Bronchial epithelial cell (primary cell): ENCODE measurements around the gene COPG2. TPM values are rescaled to one million over a fixed set of nuclear protein-coding genes. Genes with fewer than 3 reads are reported as not detected.
"Not testable (repeated sequence)": the region's sequence is repeated elsewhere in the genome, so short reads cannot be mapped to it uniquely, and the experiment has no call there.

ENCODE experiments used
- DNase-seq: peaks from one replicate; pipeline ENCODE4 v3.0.0-alpha.2; 2010; ENCODE audit warnings: low read depth
- FAIRE-seq: peaks from 2 replicates; lab custom pipeline; 2011; peaks lifted over from hg19 to GRCh38; lab: Jason Lieb, UNC
- H3K27me3 ChIP-seq: 2 replicates; pipeline ENCODE4 v1.5.1; 2011; ENCODE audit warnings: low read length; ENCODE audit not compliant: control insufficient read depth, insufficient read depth
- H3K36me3 ChIP-seq: 2 replicates; pipeline ENCODE4 v1.5.1; 2011; ENCODE audit warnings: low read length; ENCODE audit not compliant: control insufficient read depth, insufficient read depth
- H3K4me3 ChIP-seq: 2 replicates; pipeline ENCODE4 v1.5.1; 2011; ENCODE audit warnings: mild to moderate bottlenecking, low read depth, low read length, control low read depth
- CTCF ChIP-seq: IDR thresholded peaks from 2 replicates; pipeline ENCODE4 v1.5.1; 2011; ENCODE audit warnings: mild to moderate bottlenecking, moderate library complexity, low read length, control low read depth, inconsistent platforms; ENCODE audit not compliant: insufficient read depth, severe bottlenecking
- total RNA-seq: library from RNA; depleted of rRNA; stranded (reverse); fragments of >200 nt; gene quantifications from 2 replicates; pipeline ENCODE4 v1.2.1, GENCODE V29; 2014

The COPG2 gene
- total RNA-seq, 1 donor from 2014 or later, result 30.3 TPM

GRCh38 chr7:130611218-130611617, 57.3 kb downstream of the COPG2 start:
- Histone ChIP-seq H3K27me3 (no peaks in the 10 kb centered on the region), H3K4me3 (no peak overlapping the region), H3K36me3 (peaks cover 4% of the 10 kb centered on the region)
- no peak for DNase-seq
- no peak for FAIRE-seq
- no peak for TF ChIP-seq CTCF

DNA sequence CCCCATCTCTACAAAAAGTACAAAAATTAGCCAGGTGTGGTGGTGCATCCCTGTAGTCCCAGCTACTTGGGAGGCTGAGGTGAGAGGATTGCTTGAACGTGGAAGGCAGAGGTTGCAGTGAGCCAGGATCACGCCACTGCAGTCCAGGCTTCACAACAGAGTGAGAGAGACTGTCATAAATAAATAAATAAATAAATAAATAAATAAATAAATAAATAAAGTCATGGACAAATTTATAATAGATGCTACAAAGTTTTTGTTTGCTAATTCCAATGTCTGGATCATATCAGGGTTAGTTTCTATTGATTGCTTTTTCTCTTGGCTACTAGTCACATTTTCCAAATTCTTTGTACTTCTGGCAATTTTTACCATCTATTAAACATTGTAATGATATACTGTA, 61.5 kb downstream of the COPG2 start:
- not testable (repeated sequence) for FAIRE-seq, H3K27me3 ChIP-seq, H3K4me3 ChIP-seq, DNase-seq, H3K36me3 ChIP-seq

DNA sequence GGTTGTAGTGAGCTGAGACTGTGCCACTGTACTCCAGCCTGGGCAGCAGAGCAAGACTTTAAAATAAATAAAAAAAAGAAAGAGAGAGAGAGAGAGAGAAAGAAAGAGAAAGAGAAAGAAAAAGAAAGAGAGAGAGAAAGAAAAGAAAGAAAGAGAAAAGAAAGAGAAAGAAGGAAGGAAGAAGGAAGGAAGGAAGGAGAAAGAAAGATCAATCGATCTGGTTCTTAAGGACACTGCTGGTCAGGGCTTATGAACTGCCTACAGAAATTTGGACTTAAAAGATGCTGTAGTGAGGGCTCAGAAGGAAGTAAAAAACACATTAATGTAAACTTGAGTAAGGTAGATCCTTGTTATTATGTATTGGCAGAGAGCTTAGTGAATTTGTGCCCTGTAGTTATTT, 62.4 kb downstream of the COPG2 start:
- H3K27me3 ChIP-seq, result no peaks in the 10 kb centered on the region
- DNase-seq (no peak), FAIRE-seq (no peak)
- H3K4me3 ChIP-seq, result no peak overlapping the region
- TF ChIP-seq CTCF, result no peak
- peaks cover 2% of the 10 kb centered on the region for H3K36me3 ChIP-seq

DNA sequence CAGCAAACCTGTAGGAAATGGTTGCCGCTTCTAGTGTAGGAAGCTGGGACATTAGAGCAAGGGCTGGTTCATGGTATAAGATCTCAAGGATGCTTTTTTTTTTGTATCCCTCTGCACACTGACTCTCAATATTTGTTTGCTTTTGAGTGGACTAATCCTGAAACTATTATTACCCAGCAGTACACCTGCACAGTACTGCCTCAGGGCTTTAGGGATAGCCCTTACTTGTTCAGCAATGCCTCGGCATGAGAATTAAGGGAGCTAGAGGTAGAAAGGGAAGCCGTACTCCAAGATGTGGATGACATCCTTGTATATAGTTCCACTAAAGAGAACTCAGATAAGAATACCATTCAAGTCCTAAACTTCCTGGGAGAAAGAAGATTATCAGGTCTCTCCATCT, 70.5 kb downstream of the COPG2 start:
- Histone ChIP-seq H3K27me3 (no peaks in the 10 kb centered on the region), H3K36me3 (no peaks in the 10 kb centered on the region), H3K4me3 (no peak overlapping the region)
- FAIRE-seq (no peak), DNase-seq (peak; percentile 56)
- TF ChIP-seq CTCF, result no peak

DNA sequence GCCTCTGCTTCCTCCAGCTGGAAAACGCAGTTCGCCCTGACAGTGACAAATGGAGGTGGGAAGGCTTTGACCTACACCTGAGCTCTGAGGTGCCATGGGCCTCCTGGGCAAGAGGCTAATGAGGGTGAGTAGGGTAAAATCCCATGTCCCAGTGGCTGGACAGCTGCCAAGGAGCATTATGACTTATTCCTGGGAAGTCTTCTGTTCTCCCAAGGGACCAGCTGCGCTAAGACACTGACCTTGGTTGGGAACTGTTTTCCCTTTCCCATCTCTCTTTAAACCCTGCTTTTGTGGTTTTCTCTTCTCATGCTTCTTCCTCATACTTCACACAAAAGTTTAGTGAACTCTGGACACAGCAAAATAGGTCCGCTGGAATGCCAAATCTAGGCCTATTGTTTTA, 72.6 kb downstream of the COPG2 start:
- H3K36me3 ChIP-seq, result no peaks in the 10 kb centered on the region
- DNase-seq (no peak), FAIRE-seq (peak; percentile 58)
- no peak overlapping the region for H3K4me3 ChIP-seq
- TF ChIP-seq CTCF, result no peak
- no peaks in the 10 kb centered on the region for H3K27me3 ChIP-seq

GRCh38 chr7:130593033-130593432, 75.5 kb downstream of the COPG2 start:
- Histone ChIP-seq H3K36me3 (no peaks in the 10 kb centered on the region), H3K27me3 (no peaks in the 10 kb centered on the region), H3K4me3 (no peak overlapping the region)
- no peak for TF ChIP-seq CTCF
- FAIRE-seq, result no peak
- peak; percentile 4 for DNase-seq

- not testable (repeated sequence) for FAIRE-seq, H3K4me3 ChIP-seq, DNase-seq
Measured at GRCh38 chr7:130591464-130591863, 77.1 kb downstream of the COPG2 start.

DNA sequence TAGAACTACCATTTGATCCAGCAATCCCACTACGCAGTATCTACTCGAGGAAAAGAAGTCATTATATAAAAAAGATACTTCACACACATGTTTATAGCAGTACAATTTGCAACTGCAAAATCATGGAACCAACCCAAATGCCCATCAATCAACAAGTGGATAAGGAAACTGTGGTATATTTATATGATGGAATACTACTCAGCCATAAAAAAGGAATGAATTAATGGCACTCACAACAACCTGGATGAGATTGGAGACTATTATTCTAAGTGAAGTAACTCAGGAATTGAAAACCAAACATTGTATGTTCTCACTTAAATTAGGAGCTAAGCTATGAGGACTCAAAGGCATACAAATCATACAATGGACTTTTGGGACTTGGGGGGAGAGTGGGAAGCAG, 82.6 kb downstream of the COPG2 start:
- not testable (repeated sequence) for FAIRE-seq, H3K36me3 ChIP-seq, H3K27me3 ChIP-seq, H3K4me3 ChIP-seq, DNase-seq

More at GRCh38 chr7:130591464-130591863, 77.1 kb downstream of the COPG2 start:
- H3K27me3 ChIP-seq, H3K36me3 ChIP-seq: not testable (repeated sequence)

- not testable (repeated sequence) for H3K4me3 ChIP-seq, FAIRE-seq, H3K27me3 ChIP-seq, DNase-seq, H3K36me3 ChIP-seq
Measured at GRCh38 chr7:130575110-130575509, 93.4 kb downstream of the COPG2 start.

DNA sequence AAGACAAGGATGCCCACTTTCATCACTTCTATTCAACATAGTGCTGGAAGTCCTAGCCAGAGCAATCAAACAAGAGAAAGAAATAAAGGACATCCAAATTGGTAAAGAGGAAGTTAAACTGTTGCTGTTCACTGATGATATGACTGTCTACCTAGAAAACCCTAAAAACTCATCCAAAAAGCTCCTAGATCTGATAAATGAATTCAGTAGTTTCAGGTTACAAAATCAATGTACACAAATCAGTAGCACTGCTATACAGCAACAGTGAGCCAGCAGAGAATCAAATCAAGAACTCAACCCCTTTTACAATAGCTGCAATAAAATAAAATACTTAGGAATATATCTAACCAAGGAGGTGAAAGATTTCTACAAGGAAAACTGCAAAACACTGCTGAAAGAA, 98.4 kb downstream of the COPG2 start:
- not testable (repeated sequence) for FAIRE-seq, H3K36me3 ChIP-seq

More for the DNA sequence above, 98.4 kb downstream of the COPG2 start:
- not testable (repeated sequence) for DNase-seq, H3K4me3 ChIP-seq, H3K27me3 ChIP-seq
